Body of pancreas (tissue), 4 donors: ENCODE measurements around the gene DMRTB1. TPM values are rescaled to one million over a fixed set of nuclear protein-coding genes. Genes with fewer than 3 reads are reported as not detected.

Experiments
- ATAC-seq: fragments of 150-250 bp; one replicate; pipeline ENCODE4 v1.9.1; 2016
- DNase-seq, 4 donors: peaks; one replicate each; pipeline ENCODE4 v3.0.0-alpha.2; 2019
- H3K27ac ChIP-seq, 4 donors: fragments of 200-600 bp; sonication (generic); 1 replicate in 3 of 4; 2 replicates in 1 of 4; pipeline versions ENCODE4 v1.5.1 to v1.6.1; 2016 to 2019; ENCODE audit warnings: mild to moderate bottlenecking in 1 of 4, mixed read lengths in 1 of 4, moderate library complexity in 1 of 4
- H3K27me3 ChIP-seq, 2 donors: fragments of 200-600 bp; sonication (generic); one replicate each; pipeline ENCODE4 v1.6.0; 2016; ENCODE audit warnings: mild to moderate bottlenecking in 1 of 2
- H3K36me3 ChIP-seq, 2 donors: fragments of 200-600 bp; sonication (generic); replicated peaks in 1 of 2; 2 replicates each; pipeline ENCODE4 v1.5.1; 2016; ENCODE audit warnings: low read depth in 2 of 2; ENCODE audit not compliant: insufficient read depth in 1 of 2
- H3K4me1 ChIP-seq: fragments of 200-600 bp; sonication (generic); one replicate; pipeline ENCODE4 v1.6.0; 2016
- H3K4me3 ChIP-seq, 2 donors: fragments of 200-600 bp; sonication (generic); 1 replicate in 1 of 2; 2 replicates in 1 of 2; pipeline ENCODE4 v1.5.1; 2016 to 2019
- H3K9me3 ChIP-seq, 3 donors: fragments of 200-600 bp; sonication (generic); 1 replicate in 2 of 3; 2 replicates in 1 of 3; pipeline ENCODE4 v1.5.1; 2016
- POLR2A ChIP-seq, 3 donors: fragments of 450-650 bp; IDR thresholded peaks; one replicate each; pipeline ENCODE4 v1.6.1; 2016; ENCODE audit warnings: antibody characterized with exemption in 3 of 3, mild to moderate bottlenecking in 2 of 3
- WGBS, 2 donors: methylation state at CpG; one replicate each; pipeline ENCODE4 v1.1.5; 2017; 5-methylcytosine and 5-hydroxymethylcytosine counted together
- intact Hi-C: fragments of 100-400 bp; cut with DNase I; formaldehyde crosslinking; loops from one replicate; pipeline ENCODE4 v1.15.1; 2023
- total RNA-seq, 2 donors: library from RNA; depleted of rRNA; stranded (reverse); fragments of >200 nt; gene quantifications; one replicate each; pipeline ENCODE4 v1.1.0, GENCODE V29; 2016
- TF ChIP-seq, protein P1 (sequence below), 7 experiments: fragments of 450-650 bp in 4 of 7; fragments of 200-600 bp in 3 of 7; sonication (generic) in 3 of 7; IDR thresholded peaks; one replicate each; pipeline ENCODE4 v1.5.1; 2016 to 2019; ENCODE audit warnings: antibody characterized with exemption in 7 of 7

Gene DMRTB1
- total RNA-seq, 2 donors from 2014 or later = not detected

DNA sequence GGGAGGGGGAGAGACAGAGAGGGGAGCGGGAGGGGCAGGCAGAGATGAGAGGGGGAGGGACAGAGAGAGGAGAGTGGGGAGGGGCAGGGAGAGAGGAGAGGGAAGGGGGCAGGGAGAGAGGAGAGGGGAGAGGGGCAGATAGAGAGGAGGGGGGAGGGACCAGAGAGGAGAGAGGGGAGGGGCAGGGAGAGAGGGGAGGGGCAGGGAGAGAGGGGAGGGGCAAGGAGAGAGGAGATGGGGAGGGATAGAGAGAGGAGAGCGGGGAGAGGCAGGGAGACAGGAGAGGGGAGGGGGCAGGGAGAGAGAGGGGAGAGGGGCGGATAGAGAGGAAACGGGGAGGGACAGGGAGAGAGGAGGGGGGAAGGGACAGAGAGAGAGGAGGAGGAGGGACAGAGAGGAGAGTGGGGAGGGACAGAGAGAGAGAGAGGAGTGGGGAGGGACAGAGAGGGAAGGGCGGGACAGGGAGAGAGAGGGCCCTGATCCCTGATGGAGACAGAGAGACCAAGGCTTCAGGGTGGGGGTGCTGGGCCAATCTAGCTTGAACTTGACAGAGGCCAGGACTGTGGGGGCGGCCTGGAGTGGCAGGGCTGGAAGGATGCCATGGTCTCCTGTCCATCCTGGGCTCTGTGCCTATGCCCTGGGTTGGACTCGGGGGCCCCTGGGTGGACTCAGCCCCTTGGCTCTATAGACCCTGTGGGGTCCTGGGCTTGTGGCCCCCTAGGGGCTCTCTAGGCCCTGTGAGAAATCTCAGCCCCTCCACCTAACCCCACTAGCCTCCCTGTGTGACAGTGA is 43.6 kb downstream of the DMRTB1 start:
- Histone ChIP-seq H3K27ac (no peak overlapping the region), H3K4me3 (no peak overlapping the region), H3K27me3 (no peaks in the 10 kb centered on the region), H3K4me1 (no peaks in the 10 kb centered on the region), H3K36me3 (no peaks in the 10 kb centered on the region), H3K9me3 (no peaks in the 10 kb centered on the region)
- DNase-seq = no peak
- no peak for TF ChIP-seq POLR2A (IDR thresholded peaks at IDR 0.05)
- TF ChIP-seq, protein P1, sequence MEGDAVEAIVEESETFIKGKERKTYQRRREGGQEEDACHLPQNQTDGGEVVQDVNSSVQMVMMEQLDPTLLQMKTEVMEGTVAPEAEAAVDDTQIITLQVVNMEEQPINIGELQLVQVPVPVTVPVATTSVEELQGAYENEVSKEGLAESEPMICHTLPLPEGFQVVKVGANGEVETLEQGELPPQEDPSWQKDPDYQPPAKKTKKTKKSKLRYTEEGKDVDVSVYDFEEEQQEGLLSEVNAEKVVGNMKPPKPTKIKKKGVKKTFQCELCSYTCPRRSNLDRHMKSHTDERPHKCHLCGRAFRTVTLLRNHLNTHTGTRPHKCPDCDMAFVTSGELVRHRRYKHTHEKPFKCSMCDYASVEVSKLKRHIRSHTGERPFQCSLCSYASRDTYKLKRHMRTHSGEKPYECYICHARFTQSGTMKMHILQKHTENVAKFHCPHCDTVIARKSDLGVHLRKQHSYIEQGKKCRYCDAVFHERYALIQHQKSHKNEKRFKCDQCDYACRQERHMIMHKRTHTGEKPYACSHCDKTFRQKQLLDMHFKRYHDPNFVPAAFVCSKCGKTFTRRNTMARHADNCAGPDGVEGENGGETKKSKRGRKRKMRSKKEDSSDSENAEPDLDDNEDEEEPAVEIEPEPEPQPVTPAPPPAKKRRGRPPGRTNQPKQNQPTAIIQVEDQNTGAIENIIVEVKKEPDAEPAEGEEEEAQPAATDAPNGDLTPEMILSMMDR (IDR thresholded peaks at IDR 0.05) = no peak
- no peak for ATAC-seq
- intact Hi-C loops = no loop called here
- WGBS, 2 donors = 66 to 68% methylated on average over 3 to 6 of the region's 7 CpGs

DNA sequence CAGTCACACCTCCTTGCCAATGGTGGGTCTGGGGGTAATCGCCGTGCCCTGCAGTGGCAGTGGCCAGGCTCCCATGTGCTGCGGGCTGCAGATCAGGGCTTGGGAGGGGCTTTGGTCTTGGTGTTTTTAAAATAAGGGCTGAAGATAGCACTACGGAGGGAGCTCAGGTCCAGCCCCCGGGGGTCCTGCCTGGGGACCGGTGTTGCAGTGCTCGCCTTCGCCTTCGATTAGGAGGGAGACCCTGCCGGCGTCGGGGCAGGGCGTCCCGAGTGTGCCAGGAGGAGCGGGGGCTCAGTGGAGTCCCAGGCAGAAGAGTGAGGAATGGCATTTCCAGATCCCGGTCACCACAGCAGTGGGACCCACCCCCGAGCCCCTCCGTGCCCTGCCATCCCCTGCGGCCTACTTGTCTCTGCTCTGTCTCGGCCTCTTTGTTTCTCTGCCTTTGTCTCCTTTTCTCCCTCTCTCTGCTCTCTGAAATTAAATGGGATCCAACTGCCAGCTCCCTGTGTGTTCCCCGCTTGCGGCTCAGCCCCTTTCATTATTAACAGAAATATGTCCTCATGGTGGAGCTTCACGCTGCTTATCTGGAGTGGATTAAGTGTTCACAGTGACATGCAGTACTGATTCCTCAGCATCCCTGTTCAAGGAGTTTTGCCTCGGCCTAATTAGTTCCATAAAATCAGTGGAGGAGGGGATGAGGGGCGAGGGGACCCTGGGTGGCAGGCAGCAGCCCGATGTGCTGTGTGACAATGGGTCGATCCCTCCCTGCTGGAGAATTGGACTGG is 44.4 kb downstream of the DMRTB1 start:
- ATAC-seq (no peak), DNase-seq (no peak)
- TF ChIP-seq, protein P1 (IDR thresholded peaks at IDR 0.05) = no peak
- no peak for TF ChIP-seq POLR2A (IDR thresholded peaks at IDR 0.05)
- 67 to 71% methylated on average over 11 to 22 of the region's 27 CpGs for WGBS, 2 donors
- Histone ChIP-seq H3K4me1 (no peaks in the 10 kb centered on the region), H3K36me3 (no peaks in the 10 kb centered on the region), H3K27me3 (no peaks in the 10 kb centered on the region), H3K27ac (no peak overlapping the region), H3K9me3 (no peaks in the 10 kb centered on the region), H3K4me3 (no peak overlapping the region)
- intact Hi-C loops = no loop called here

DNA sequence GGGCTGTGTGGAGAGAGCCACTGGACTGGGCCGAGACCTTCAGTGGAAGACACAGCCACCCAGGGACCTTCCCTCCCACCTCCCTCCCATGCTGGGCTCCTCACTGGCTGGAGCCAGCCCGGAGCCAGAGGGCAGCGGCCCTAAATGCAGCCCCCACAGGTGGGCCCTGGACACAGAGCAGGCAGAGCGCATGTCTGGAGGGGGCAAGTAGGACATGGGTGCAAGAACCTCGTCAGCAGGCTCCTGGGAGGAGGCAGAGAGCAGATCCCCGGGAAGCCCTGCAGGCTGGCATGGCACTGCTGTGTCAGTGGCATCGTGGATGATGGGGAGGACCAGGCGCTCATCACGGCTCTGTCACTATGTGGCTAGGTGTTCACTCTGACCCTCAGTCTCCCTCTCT is 45.7 kb downstream of the DMRTB1 start:
- 86% methylated on average over 9 of the region's 9 CpGs; no CpG with 5 or more reads in 1 of the 2 donors for WGBS, 2 donors
- TF ChIP-seq POLR2A (IDR thresholded peaks at IDR 0.05) = no peak
- TF ChIP-seq, protein P1 (IDR thresholded peaks at IDR 0.05) = no peak
- no peaks in the 10 kb centered on the region for H3K9me3 ChIP-seq
- no peak for DNase-seq
- no peaks in the 10 kb centered on the region for H3K4me1 ChIP-seq
- no peak overlapping the region for H3K4me3 ChIP-seq
- no peak overlapping the region for H3K27ac ChIP-seq
- H3K36me3 ChIP-seq = no peaks in the 10 kb centered on the region
- no peak for ATAC-seq
- intact Hi-C loops = no loop called here
- H3K27me3 ChIP-seq = no peaks in the 10 kb centered on the region

DNA sequence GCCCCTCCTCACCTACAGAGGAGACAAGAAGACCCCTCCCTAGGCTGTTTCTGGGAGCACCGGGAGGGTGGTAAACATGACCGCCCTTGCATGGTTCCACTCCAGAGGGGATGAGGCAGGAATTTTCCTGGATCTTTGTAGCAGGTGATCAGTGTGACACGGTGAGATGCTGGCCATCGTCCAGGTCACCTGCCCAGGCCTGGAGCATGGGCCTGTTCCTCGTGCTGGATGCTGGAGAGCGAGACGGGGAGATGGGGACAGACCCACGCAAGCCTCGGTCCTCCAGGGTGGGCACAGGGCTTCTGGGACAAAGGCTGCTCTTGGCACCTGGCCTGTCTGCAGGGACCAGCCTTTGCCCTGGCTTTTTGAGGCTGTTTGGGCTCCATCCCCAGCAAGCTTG is 46.2 kb downstream of the DMRTB1 start:
- Histone ChIP-seq H3K4me3 (no peak overlapping the region), H3K9me3 (no peaks in the 10 kb centered on the region), H3K36me3 (no peaks in the 10 kb centered on the region), H3K4me1 (no peaks in the 10 kb centered on the region), H3K27ac (no peak overlapping the region), H3K27me3 (no peaks in the 10 kb centered on the region)
- no peak for ATAC-seq
- TF ChIP-seq POLR2A (IDR thresholded peaks at IDR 0.05) = no peak
- TF ChIP-seq, protein P1 (IDR thresholded peaks at IDR 0.05) = no peak
- WGBS, 2 donors = 58 to 73% methylated on average over 4 to 9 of the region's 9 CpGs
- no peak for DNase-seq
- intact Hi-C loops = no loop called here
